HG03097 (cell line): Measurements from ENCODE around the gene PAPOLG.
"Not testable (repeated sequence)": the region's sequence is repeated elsewhere in the genome, so short reads cannot be mapped to it uniquely, and the experiment has no call there.

ENCODE experiments used
- ATAC-seq: cut with Tn5 transposase; IDR thresholded peaks from one replicate; pipeline ENCODE4 v1.9.1; 2021; ENCODE audit not compliant: unreplicated experiment, low FRiP score

PAPOLG gene

GRCh38 chr2:60771508-60771907, 15.4 kb downstream of the PAPOLG start:
- no peak for ATAC-seq

- ATAC-seq, result no peak
Observed at GRCh38 chr2:60775048-60775639, 19.1 kb downstream of the PAPOLG start.

DNA sequence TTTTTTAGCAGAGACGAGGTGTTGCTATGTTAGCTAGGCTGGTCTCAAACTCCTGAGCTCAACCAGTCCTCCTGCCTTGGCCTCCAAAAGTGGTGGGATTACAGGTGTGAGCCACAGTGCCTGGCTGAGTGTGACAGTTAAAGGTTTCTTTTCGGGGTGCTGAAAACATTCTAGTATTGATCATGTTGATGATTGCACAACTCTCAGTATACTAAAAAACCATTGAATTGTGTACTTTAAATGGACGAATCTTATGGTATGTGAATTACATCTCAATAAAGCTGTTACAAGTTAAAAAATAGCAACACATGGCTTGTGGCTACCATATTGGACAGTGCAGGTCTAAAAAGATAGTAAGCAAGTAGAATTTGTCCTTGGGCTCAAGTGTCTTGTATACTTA, 22.3 kb downstream of the PAPOLG start:
- no peak for ATAC-seq

DNA sequence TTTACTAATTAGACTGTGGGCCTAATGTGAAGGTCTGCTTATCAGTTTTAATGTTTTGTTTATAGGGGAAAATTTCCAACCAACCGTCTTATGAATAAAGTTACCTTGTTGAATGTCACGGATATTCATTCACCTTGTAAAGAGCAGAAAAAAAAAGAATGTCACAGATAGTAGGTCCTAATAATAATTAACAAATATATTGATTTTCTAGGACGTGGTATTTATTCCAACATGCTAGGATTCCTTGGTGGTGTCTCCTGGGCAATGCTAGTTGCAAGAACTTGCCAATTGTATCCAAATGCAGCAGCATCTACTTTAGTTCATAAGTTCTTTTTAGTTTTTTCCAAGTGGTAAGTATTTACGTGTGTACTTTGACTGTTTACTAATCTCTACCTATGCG, 23.4 kb downstream of the PAPOLG start:
- ATAC-seq, result no peak

DNA sequence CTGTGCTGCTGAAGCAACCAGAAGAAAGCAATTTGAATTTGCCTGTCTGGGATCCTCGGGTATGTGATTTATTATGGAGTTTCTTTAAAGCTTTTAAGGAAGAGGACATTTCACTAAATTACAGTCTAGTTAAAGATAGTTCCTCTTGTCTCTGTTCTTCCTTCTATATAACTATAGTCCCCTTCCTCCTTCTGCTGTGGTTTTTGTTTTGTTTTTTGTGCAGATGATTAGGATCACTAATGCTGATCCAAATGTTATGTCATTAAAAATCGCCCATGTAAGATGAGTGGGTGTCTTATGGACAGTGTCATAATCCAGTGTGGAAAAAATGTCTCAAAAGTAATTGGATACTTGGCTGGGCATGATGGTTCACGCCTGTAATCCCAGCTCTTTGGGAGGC, 24.7 kb downstream of the PAPOLG start:
- ATAC-seq, result no peak

GRCh38 chr2:60793169-60793568, 37.1 kb downstream of the PAPOLG start:
- no peak for ATAC-seq

GRCh38 chr2:60794271-60794863, 38.3 kb downstream of the PAPOLG start:
- ATAC-seq, result no peak

GRCh38 chr2:60796573-60797509, 40.8 kb downstream of the PAPOLG start:
- ATAC-seq, result peak; percentile 53

DNA sequence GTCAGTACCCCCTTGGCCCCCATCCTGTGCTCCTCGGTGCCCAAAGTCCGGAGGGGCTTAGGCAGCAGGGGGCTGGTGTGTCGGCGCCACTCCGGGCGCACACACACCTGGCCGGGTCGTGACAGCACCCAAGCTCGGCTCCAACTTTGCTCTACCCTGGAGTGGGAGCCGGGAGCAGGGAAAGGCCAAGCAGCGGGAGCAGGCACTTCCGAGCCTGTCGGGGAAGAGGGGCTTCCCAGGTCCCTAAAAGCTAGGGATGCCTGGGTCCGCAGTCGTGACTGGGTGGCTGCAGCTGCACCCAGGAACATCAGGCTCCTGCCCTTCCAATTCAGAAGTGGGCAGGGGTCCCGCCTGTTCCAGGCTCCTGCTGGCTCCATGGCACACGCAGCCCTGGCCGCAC, 48.4 kb downstream of the PAPOLG start:
- ATAC-seq, result no peak

GRCh38 chr2:60806595-60806987, 50.5 kb downstream of the PAPOLG start:
- no peak for ATAC-seq

GRCh38 chr2:60806988-60807681, 51.1 kb downstream of the PAPOLG start:
- peak; percentile 72 for ATAC-seq

GRCh38 chr2:60808330-60808801, 52.3 kb downstream of the PAPOLG start:
- ATAC-seq, result no peak

- no peak for ATAC-seq
Observed at GRCh38 chr2:60811491-60812375, 55.7 kb downstream of the PAPOLG start.

- not testable (repeated sequence) for ATAC-seq
Observed at GRCh38 chr2:60817191-60817590, 61.1 kb downstream of the PAPOLG start.

GRCh38 chr2:60818272-60818671, 62.2 kb downstream of the PAPOLG start:
- ATAC-seq, result no peak

DNA sequence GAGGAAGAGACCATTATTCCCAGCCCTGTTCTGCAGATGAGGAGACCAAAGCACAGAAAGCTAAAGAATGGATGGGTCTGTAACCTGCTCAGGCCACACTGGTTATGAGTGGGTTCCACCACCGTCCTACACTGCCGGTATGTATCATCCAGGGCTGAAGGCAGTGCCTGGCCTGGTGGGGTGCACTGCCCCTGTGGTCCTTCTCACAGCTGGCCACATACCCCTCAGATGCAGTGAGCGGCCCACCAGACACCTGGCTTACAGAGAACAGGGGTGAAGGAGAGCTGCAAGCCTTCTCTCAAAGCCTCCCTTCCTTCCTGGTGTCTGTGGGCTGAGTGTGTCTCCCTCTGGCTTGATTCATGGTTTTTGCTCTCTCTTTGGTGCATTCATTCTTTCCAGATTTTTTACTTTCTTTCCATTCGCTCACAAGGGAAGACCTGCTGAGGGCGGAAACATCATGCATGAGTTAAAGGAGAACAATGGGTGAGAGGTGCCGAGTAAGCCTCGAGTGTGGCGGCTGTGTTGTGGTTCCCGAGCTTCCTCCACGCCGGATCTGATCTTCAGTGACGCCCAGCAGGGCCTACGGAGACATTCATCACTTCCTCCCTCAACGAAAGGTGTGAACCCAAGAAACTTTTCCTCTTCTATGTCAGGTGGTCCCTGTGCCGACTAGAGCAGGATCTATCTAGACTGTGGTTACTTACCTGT, 63.2 kb downstream of the PAPOLG start:
- no peak for ATAC-seq

DNA sequence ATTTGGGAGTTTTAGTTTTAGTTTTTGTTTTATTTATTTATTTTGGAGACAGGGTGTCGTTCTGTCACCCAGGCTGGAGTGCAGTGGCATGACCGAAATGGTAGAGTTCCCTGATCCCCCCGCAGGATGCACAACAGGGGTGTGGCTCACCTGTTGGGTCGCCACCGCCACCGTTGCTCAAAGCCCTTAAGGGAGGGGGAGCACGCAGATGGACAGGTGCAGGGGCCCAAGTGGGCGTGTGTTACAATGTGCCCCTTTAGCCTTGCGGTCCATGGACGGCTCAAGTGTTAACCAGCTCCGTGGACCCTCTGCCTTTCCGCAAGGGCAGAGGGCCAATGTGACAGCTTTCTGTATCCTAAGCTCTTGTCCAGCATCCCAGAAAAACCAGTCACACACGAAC, 63.9 kb downstream of the PAPOLG start:
- ATAC-seq, result no peak

DNA sequence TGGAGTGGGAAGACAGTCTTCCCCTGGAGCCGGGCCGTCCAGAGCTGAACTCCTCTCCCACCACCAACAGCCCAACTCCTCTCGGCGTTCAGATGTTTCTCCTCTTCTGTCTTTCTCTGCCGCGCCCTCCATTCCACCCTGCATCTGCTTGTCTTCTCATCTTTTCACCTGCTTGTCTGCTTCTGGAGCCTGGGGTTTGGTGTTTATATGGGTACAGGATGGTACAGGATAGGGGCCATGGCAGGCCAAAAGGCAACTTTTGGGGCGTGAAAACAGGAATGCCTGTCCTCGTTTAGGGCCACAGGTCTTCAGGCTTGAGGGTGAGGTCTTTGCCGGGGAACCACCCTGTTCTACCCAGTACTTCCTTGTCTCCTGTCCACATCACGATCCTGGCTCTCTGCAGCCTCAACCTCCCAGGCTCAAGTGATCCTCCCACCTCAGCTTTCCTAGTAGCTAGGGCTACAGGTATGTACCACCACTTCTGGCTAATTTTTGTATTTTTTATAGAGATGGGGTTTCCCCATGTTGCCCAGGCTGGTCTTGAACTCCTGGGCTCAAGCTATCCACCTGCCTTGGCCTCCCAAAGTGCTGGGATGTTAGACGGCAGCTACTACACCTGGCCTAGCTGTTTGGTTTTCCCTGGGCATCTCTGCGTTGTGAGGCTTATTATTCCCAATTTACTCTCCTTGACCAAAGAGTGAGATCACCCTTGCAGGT, 64.5 kb downstream of the PAPOLG start:
- ATAC-seq, result no peak

- no peak for ATAC-seq
Observed at GRCh38 chr2:60821133-60821469, 65.0 kb downstream of the PAPOLG start.
